UCSD-AML1 (cell line): ENCODE results near the gene KCNK3.
"Not testable (repeated sequence)": the region's sequence is repeated elsewhere in the genome, so short reads cannot be mapped to it uniquely, and the experiment has no call there.

Source experiments
- DNase-seq: peaks from one replicate; lab custom pipeline; 2025; ENCODE audit not compliant: unreplicated experiment; lab: John Stamatoyannopoulos, UW

KCNK3 gene

GRCh38 chr2:26754972-26755670, 62.6 kb downstream of the KCNK3 start:
- peak; percentile 28 for DNase-seq

GRCh38 chr2:26756337-26756736, 63.8 kb downstream of the KCNK3 start:
- no peak for DNase-seq

GRCh38 chr2:26757873-26758789, 65.6 kb downstream of the KCNK3 start:
- DNase-seq, result peak; percentile 25

- no peak for DNase-seq
These were observed 66.3 kb downstream of the KCNK3 start for GRCh38 chr2:26758790-26759321.

GRCh38 chr2:26759845-26760244, 67.3 kb downstream of the KCNK3 start:
- DNase-seq, result no peak

- DNase-seq, result not testable (repeated sequence)
These were observed 68.5 kb downstream of the KCNK3 start for GRCh38 chr2:26760991-26761390.

GRCh38 chr2:26763019-26763418, 70.5 kb downstream of the KCNK3 start:
- DNase-seq, result no peak

GRCh38 chr2:26764078-26764887, 71.8 kb downstream of the KCNK3 start, which contains the start of gene SLC35F6:
Gene SLC35F6, plus strand, starts transcription at chr2:26764284. Its CDS starts 66 bp downstream, at chr2:26764350.
- peak; percentile 74 for DNase-seq

- DNase-seq, result no peak
These were observed 72.4 kb downstream of the KCNK3 start for GRCh38 chr2:26764906-26765305.

- DNase-seq, result no peak
These were observed 73.1 kb downstream of the KCNK3 start for GRCh38 chr2:26765475-26766200.

- peak; percentile 54 for DNase-seq
These were observed 74.6 kb downstream of the KCNK3 start for GRCh38 chr2:26767129-26767528.

GRCh38 chr2:26767894-26768487, 75.5 kb downstream of the KCNK3 start:
- DNase-seq, result peak; percentile 32

GRCh38 chr2:26768759-26769088, 76.2 kb downstream of the KCNK3 start:
- DNase-seq, result no peak

- DNase-seq, result peak; percentile 88
These were observed 76.7 kb downstream of the KCNK3 start for GRCh38 chr2:26769089-26769761.

GRCh38 chr2:26770986-26771586, 78.6 kb downstream of the KCNK3 start:
- DNase-seq, result peak; percentile 20

- peak; percentile 27 for DNase-seq
These were observed 79.8 kb downstream of the KCNK3 start for GRCh38 chr2:26772064-26773001.

- DNase-seq, result no peak
These were observed 83.8 kb downstream of the KCNK3 start for GRCh38 chr2:26776195-26776800.

GRCh38 chr2:26778098-26778497, 85.6 kb downstream of the KCNK3 start:
- DNase-seq, result no peak
